DND-41 (cell line): ENCODE measurements around the gene SYNDIG1L.

ENCODE experiments used
- ATAC-seq: fragments of 200-7000 bp; cut with Tn5 transposase; 3 replicates; pipeline ENCODE4 v1.9.1; 2021; ENCODE audit warnings: low read depth; ENCODE audit not compliant: insufficient read depth
- DNase-seq: peaks from one replicate; pipeline ENCODE4 v3.0.0-alpha.2; 2020
- H2AFZ ChIP-seq: 2 replicates; pipeline ENCODE4 v1.6.0; 2012; ENCODE audit warnings: low read depth, low read length
- H3K27ac ChIP-seq: 2 replicates; pipeline ENCODE4 v1.5.1; 2012; ENCODE audit warnings: low read length, inconsistent platforms
- H3K27me3 ChIP-seq: fragments of 200-600 bp; sonication (generic); 2 replicates; pipeline ENCODE4 v1.6.0; 2012; ENCODE audit warnings: low read length, mild to moderate bottlenecking, inconsistent platforms; ENCODE audit not compliant: insufficient read depth, poor library complexity
- H3K36me3 ChIP-seq: 2 replicates; pipeline ENCODE4 v1.5.1; 2012; ENCODE audit warnings: low read length, inconsistent platforms; ENCODE audit not compliant: insufficient read depth
- H3K4me1 ChIP-seq: 2 replicates; pipeline ENCODE4 v1.5.1; 2012; ENCODE audit warnings: mild to moderate bottlenecking, low read length; ENCODE audit not compliant: insufficient read depth
- H3K4me2 ChIP-seq: 2 replicates; pipeline ENCODE4 v1.6.0; 2012; ENCODE audit warnings: mild to moderate bottlenecking, moderate library complexity, low read length, inconsistent platforms; ENCODE audit not compliant: insufficient read depth
- H3K4me3 ChIP-seq, 2 experiments: fragments of 200-600 bp in 1 of 2; shearing (Covaris generic) in 1 of 2; 2 replicates each; pipeline ENCODE4 v1.5.1; 2012 to 2016; ENCODE audit warnings: inconsistent platforms in 2 of 2, low read length in 2 of 2, mild to moderate bottlenecking in 2 of 2, low read depth in 1 of 2, moderate library complexity in 1 of 2
- H3K79me2 ChIP-seq: 2 replicates; pipeline ENCODE4 v1.6.0; 2012; ENCODE audit warnings: low read length, inconsistent platforms; ENCODE audit not compliant: insufficient read depth
- H3K9ac ChIP-seq: 2 replicates; pipeline ENCODE4 v1.6.0; 2012; ENCODE audit warnings: low read depth, mild to moderate bottlenecking, inconsistent platforms, low read length, moderate library complexity
- H3K9me3 ChIP-seq: 2 replicates; pipeline ENCODE4 v1.5.1; 2012; ENCODE audit warnings: low read length, moderate library complexity, mild to moderate bottlenecking, inconsistent platforms; ENCODE audit not compliant: insufficient read depth, severe bottlenecking
- H4K20me1 ChIP-seq: 2 replicates; pipeline ENCODE4 v1.6.0; 2012; ENCODE audit warnings: low read length; ENCODE audit not compliant: insufficient read depth
- CTCF ChIP-seq: IDR thresholded peaks from 2 replicates; pipeline ENCODE4 v1.5.1; 2012; ENCODE audit warnings: borderline replicate concordance, low read length, moderate library complexity, mild to moderate bottlenecking; ENCODE audit not compliant: poor library complexity, severe bottlenecking; ENCODE audit errors: extremely low read depth
- EZH2 ChIP-seq: IDR thresholded peaks from 3 replicates; pipeline ENCODE4 v1.6.1; 2012; ENCODE audit warnings: borderline replicate concordance, low read depth, mild to moderate bottlenecking, moderate library complexity, low read length, inconsistent platforms; ENCODE audit not compliant: severe bottlenecking

The SYNDIG1L gene

GRCh38 chr14:74358176-74358829, 67.7 kb downstream of the SYNDIG1L start:
- Histone ChIP-seq H3K4me2 (no peak overlapping the region), H4K20me1 (no peaks in the 10 kb centered on the region), H3K4me3 (no peak overlapping the region), H3K4me1 (0 out of 2 replicates have a peak, but pooled peaks cover 3% of the 10 kb centered on the region), H3K79me2 (no peaks in the 10 kb centered on the region), H3K27me3 (peaks cover 10% of the 10 kb centered on the region), H2AFZ (no peak overlapping the region), H3K9ac (no peak overlapping the region), H3K36me3 (no peaks in the 10 kb centered on the region), H3K9me3 (no peaks in the 10 kb centered on the region), H3K27ac (no peak overlapping the region)
- TF ChIP-seq CTCF (no peak), EZH2 (no peak)
- DNase-seq (no peak), ATAC-seq (no peak)

- Histone ChIP-seq H3K27ac (no peak overlapping the region), H3K4me2 (no peak overlapping the region), H2AFZ (no peak overlapping the region), H3K79me2 (no peaks in the 10 kb centered on the region), H3K4me3 (no peak overlapping the region), H3K36me3 (no peaks in the 10 kb centered on the region), H3K4me1 (0 out of 2 replicates have a peak, but pooled peaks cover 2% of the 10 kb centered on the region), H4K20me1 (no peaks in the 10 kb centered on the region), H3K9me3 (no peaks in the 10 kb centered on the region), H3K9ac (no peak overlapping the region), H3K27me3 (peaks cover 7% of the 10 kb centered on the region)
- TF ChIP-seq EZH2 (no peak), CTCF (no peak)
- no peak for ATAC-seq
- no peak for DNase-seq
Measured at GRCh38 chr14:74357585-74357984, 68.4 kb downstream of the SYNDIG1L start.

- no peaks in the 10 kb centered on the region for H3K36me3 ChIP-seq
- ATAC-seq = no peak
- no peak overlapping the region for H3K4me2 ChIP-seq
- no peak overlapping the region for H3K9ac ChIP-seq
- no peaks in the 10 kb centered on the region for H3K4me1 ChIP-seq
- H3K27ac ChIP-seq = no peak overlapping the region
- no peak for TF ChIP-seq EZH2
- TF ChIP-seq CTCF = no peak
- H4K20me1 ChIP-seq = no peaks in the 10 kb centered on the region
- no peaks in the 10 kb centered on the region for H3K9me3 ChIP-seq
- no peak overlapping the region for H3K4me3 ChIP-seq
- no peaks in the 10 kb centered on the region for H3K79me2 ChIP-seq
- DNase-seq = no peak
- peaks cover 7% of the 10 kb centered on the region for H3K27me3 ChIP-seq
- H2AFZ ChIP-seq = no peak overlapping the region
Measured at GRCh38 chr14:74356892-74357575, 69.0 kb downstream of the SYNDIG1L start.
